Measurements from ENCODE around the gene TENM4.
"Not testable (repeated sequence)": the region's sequence is repeated elsewhere in the genome, so short reads cannot be mapped to it uniquely, and the experiment has no call there.

Gene TENM4

DNA sequence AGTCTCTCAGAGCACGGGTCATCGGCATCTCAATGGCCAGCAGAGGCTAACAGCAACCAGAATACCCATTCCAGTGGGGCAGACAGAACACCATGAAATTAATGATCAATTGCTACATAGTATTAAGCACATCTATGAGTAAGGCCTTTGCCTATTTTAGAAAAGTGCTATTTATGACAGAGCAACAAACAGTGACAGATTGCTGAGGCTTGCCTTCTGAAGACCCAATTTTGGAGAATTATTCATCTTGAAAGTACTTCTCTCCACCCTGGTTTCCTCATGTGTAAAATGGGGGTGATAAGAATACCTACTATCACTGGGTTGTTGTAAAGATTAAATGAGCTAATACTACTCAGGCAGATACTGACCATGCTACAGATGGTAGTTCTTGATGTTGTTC, 232.7 kb downstream of the TENM4 start:
- DNase-seq (ENCODE audit: low read depth in 2 of 2) = no peak

DNA sequence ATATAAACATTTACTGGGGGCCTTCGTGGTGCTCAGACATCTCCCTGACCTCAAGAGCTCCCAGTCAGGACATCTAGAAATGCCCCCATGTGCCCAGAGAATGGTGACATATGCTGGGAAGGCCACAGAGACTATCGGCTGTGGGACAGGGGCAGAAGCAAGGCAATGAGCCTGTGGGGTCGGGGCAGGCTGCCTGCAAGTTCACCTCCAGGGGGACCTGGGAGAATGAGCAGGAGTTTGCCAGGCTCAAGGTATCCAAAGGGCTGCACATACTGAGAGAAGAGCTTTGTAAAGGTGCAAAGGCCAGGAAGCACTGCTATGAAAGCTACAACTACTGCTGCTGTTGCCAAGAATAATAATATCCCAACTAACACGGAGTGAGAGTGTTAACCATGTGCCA, 233.9 kb downstream of the TENM4 start:
- no peak for DNase-seq (ENCODE audit: low read depth in 2 of 2)

- DNase-seq (ENCODE audit: low read depth in 2 of 2) = no peak
These were observed 235.0 kb downstream of the TENM4 start for GRCh38 chr11:79205786-79206185.

GRCh38 chr11:79201677-79202347, 239.0 kb downstream of the TENM4 start:
- DNase-seq (ENCODE audit: low read depth in 2 of 2) = no peak

DNA sequence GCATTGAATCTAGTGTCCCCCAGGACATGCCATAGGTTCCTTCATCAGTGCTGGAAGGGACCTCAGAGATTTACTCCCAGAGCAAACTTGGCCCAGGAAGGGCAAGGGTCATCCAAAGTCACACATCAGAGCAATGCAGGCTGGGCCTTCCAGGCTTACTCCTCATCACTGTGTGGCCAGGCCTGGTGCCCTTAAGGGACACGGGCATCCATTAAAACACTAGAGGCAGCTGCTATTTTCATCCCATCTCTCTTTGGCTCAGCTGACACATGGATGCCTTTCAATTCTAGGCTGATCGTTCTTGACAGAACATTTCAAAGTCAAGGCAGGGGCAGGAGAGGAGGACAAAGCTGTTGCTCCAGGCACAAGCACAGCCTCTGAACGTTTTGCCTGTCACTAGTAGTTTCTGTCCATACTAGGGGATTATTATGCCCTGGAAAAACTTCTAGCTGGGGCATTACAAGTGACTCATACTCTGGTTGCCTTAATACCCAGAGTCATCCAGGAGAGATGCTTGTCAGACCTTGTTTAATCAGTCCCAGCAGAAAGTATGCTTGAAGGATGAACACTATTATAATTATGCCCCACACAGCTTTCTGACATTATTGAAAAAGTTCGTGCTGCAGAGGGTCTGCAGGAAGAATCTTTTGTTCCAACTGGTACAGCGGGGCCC, 240.3 kb downstream of the TENM4 start:
- DNase-seq (ENCODE audit: low read depth in 2 of 2) = no peak

- DNase-seq (ENCODE audit: low read depth in 2 of 2) = no peak
These were observed 241.0 kb downstream of the TENM4 start for GRCh38 chr11:79199729-79200354.

DNA sequence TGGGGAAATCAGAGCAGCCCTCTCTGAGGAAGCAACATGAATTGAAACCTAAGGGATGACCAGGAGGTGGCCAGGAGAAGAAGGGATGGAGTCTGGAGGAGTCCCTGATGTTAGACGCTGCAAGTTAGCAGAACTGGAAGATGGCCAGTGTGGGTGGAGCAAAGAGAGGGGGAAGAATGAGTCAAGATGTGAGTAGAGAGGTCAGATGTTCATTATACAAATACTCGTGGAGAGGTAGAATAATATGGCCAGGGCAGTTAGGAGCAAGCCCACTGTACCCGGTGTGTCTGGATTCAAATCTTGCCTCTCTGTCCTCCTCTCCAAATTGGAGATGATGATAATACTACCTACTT, 242.0 kb downstream of the TENM4 start:
- no peak for DNase-seq (ENCODE audit: low read depth in 2 of 2)

- DNase-seq (ENCODE audit: low read depth in 2 of 2) = no peak
These were observed 242.5 kb downstream of the TENM4 start for GRCh38 chr11:79198203-79198897.

DNA sequence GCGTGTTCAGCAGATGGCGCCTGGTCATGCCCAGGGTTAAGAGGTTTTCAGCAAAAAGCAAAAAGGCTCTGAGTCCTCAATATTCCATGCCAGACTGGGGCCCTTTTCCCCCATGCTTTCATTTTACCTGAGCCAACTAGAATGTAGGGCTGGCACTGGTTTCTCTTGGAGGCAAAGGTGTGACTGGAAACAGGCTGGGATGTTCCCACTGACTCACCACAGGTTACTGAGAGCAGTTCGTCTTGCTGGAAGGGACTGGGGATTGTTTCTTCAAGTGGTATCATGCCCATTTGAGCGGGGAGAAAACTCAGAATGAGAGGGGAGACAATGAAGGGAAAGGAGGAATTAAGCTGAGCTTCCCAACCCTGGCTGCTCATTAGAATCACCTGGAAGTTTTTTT, 243.9 kb downstream of the TENM4 start:
- no peak for DNase-seq (ENCODE audit: low read depth in 2 of 2)

GRCh38 chr11:79195209-79195608, 245.6 kb downstream of the TENM4 start:
- no peak for DNase-seq (ENCODE audit: low read depth in 2 of 2)

- no peak for DNase-seq (ENCODE audit: low read depth in 2 of 2)
These were observed 247.0 kb downstream of the TENM4 start for GRCh38 chr11:79193663-79194310.

- no peak for DNase-seq (ENCODE audit: low read depth in 2 of 2)
These were observed 248.0 kb downstream of the TENM4 start for GRCh38 chr11:79192836-79193235.

- DNase-seq (ENCODE audit: low read depth in 2 of 2) = not testable (repeated sequence)
These were observed 249.1 kb downstream of the TENM4 start for GRCh38 chr11:79191716-79192115.

DNA sequence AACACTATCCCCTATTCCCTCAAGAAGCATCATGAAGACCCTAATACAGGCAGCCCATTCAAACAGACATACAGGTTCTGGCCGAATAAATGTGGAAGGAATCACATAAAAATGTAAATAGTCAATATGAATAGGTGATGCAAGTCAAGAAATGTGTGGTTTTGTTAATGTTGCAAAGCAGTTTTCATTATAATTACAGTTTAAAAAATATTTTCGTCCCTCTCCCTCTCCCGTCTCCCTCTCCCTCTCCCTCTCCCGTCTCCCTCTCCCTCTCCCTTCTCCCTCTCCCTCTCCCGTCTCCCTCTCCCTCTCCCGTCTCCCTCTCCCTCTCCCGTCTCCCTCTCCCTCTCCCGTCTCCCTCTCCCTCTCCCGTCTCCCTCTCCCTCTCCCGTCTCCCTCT, 250.3 kb downstream of the TENM4 start:
- DNase-seq (ENCODE audit: low read depth in 2 of 2) = not testable (repeated sequence)

- no peak for DNase-seq (ENCODE audit: low read depth in 2 of 2)
These were observed 251.2 kb downstream of the TENM4 start for GRCh38 chr11:79189601-79190000.

DNA sequence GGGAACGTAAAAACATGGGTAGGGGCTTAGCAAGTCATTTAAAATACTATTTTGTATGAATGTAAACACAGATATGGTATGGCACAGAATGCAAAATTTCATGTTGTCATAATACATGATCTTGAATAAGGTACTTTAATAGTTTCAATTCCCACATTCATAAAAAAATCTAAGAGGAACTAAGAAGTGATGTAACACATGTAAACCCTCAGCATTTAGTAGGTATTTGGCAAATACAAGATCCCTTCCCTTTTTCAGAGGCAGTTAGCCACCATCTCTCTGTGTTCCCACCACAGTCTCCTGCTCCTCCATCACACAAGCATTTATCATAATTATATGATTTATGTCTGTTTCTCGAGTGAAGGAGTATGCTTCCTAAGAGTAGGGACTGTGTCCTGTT, 251.8 kb downstream of the TENM4 start:
- no peak for DNase-seq (ENCODE audit: low read depth in 2 of 2)

- no peak for DNase-seq (ENCODE audit: low read depth in 2 of 2)
These were observed 254.2 kb downstream of the TENM4 start for GRCh38 chr11:79186669-79187068.

DNA sequence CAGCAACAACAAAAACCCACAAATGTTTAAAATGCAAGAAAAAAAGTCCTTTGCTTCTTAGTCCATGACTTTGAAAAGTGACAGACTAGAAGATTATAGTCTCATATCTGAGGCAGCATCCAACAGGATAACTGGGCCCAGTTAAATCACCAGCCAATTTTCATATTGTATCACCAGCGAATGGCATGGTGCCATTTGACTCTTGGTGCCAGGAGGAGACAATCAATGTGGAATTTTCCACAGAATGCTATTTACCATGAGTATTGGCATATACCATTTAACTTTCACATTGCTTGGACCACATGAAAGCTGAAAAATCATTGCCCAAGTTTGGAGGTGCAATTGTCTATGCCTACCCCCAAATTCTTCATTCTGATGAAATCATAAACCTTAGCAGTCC, 255.5 kb downstream of the TENM4 start:
- no peak for DNase-seq (ENCODE audit: low read depth in 2 of 2)

DNA sequence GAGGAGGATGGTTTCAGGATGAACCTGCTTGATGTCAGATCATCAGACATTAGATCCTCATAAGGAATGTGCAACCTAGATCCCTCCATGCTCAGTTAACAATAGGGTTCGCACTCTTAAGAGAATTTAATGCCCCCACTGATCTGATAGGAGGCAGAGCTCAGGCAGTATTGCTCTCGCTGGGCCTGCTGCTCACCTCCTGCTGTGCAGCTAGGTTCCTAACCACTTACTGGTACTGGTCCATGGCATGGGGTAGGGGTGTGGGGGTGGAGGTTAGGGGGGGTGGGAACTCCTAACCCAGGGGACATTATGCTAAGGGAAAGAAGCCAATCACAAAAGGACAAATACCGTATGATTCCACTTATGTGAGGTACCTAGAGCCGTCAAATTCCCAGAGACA, 256.5 kb downstream of the TENM4 start:
- DNase-seq (ENCODE audit: low read depth in 2 of 2) = no peak

DNA sequence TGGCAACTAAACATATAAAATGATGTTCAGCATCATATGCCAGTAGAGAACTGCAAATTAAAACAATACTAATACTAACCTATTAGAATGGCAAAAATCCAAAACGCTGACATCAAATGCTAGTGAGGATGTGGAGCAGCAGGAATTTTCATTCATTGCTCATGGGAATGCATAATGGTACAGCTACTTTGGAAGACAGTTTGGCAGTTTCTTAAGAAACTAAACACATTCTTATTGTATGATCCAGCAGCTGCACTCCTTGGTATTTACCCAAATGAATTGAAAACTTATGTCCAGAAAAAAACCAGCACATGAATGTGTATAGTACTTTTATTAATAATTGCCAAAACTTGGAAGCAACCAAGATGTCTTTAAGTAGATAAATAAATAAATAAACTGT, 258.0 kb downstream of the TENM4 start:
- DNase-seq (ENCODE audit: low read depth in 2 of 2) = no peak

DNA sequence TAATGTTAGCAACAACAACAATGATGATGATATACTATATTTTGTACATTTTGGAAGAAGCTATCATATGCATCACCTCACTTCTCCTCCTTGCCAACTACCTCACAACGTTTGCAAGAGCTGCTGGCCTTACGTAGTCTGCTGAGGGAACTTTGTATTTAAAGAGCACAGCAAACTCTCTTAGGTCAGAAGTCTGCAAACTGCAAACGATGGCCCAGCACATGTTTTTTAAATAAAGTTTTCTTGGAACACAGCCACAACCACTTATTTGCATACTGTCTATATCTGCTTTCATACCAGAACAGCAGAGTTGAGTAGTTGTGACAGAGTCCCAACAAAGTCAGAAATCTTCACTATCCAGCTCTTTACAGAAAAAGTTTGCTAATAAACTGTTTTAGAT, 261.7 kb downstream of the TENM4 start:
- no peak for DNase-seq (ENCODE audit: low read depth in 2 of 2)

All from stimulated activated CD8-positive, alpha-beta memory T cell treated with anti-CD3 and anti-CD28 coated beads, Interleukin-15, amount 100 ng/mL, for 48 hours (primary cell).